NCI-H446 (cell line): ENCODE results near the gene CCDC85C.
A peak's percentile ranks its signal among the peaks of the same experiment; 100 is the strongest.
"Not testable (repeated sequence)": the region's sequence is repeated elsewhere in the genome, so short reads cannot be mapped to it uniquely, and the experiment has no call there.

Source experiments
- DNase-seq, 2 experiments: peaks; one replicate each; lab custom pipeline; 2025; lab: John Stamatoyannopoulos, UW

The CCDC85C gene

DNA sequence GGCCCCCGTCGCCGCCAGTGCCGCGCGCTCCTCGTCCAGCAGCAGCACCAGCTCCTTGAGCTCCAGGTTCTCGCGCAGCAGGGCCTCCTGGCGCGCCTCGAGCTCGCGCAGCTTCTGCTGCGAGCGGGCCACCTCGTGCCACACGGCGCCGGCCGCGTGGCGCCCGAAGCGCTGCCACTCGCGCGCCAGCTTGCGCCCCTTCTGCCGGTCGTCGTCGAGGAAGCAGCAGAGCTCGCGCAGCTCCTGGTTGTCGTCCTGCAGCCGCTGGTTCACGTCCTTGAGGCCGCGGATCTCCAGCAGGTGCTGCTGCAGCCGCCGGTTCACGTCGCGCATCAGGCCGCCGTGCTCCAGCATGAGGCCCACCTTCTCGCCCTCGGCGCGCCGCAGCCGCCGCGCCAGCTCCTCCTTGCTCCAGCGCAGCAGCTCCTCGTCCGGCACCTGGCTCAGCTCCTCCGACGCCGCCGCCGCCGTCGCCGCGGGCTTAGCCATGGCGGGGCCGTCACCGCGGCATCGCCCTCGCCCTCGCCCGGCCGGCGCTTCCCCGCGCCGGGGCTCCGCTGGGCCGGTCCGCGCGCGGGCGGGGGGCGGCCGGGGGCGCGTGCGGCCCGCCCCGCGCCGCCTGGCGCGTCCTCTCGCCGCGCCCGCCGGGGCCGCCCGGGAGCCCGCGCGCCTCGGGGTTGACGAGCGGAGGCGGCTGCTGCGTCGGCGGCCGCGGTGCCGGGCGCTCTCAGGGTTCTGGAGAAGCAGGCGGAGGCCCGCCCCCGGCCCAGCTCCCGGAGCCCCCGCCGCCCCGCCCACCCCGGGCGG is at the start of gene CCDC85C:
CCDC85C (minus strand) TSS at position 737 of the 807 bp plus-strand sequence; CDS start at position 489, 248 bp downstream.
- peak in 1 of 2 experiments; percentile 61 for DNase-seq

DNA sequence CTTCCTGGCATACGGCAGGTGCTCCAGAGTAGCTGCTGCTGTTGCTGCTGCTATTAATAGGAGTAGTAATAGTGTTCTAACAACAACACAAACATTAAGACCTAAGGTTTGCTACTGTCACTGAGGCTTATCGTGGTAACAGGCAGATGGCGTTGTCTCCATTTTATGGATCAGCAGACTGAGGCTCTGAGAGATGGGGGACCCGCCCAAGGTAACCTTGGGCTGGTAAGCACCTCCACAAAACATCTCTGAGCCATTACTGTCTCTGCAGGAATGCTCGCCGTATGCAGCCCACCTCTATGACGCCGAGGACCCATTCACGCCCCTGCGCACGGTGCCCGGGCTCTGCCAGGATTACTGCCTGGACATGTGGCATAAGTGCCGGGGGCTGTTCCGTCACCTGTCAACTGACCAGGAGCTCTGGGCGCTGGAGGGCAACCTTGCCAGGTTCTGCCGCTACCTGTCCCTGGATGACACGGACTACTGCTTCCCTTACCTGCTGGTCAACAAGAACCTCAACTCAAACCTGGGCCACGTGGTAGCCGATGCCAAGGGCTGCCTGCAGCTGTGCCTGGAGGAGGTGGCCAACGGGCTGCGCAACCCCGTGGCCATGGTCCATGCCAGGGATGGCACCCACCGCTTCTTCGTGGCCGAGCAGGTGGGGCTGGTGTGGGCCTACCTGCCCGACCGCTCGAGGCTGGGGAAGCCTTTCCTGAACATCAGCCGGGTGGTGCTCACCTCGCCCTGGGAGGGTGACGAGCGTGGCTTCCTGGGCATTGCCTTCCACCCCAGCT is 48.1 kb upstream of the CCDC85C start:
- DNase-seq: no peak

DNA sequence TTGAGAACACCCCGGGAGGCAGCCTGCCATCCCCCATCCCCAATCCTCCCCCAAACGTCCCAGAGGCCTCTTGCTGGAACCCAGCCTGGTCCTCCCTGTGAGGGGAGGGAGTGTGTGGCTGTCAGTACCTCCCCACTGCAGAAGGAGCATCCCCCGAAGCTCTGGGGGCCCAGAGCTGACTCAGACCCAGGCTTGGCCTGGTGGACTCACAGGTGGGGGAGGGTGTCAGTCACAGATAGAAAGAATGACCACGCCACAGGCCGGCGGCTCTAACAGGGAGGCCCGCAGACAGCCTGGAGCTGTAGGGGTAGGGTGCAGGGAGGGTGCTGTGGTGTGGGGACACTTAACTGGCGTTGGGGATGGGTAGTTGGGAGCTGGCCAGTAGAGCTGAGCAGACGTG is 46.2 kb upstream of the CCDC85C start:
- DNase-seq: no peak

DNA sequence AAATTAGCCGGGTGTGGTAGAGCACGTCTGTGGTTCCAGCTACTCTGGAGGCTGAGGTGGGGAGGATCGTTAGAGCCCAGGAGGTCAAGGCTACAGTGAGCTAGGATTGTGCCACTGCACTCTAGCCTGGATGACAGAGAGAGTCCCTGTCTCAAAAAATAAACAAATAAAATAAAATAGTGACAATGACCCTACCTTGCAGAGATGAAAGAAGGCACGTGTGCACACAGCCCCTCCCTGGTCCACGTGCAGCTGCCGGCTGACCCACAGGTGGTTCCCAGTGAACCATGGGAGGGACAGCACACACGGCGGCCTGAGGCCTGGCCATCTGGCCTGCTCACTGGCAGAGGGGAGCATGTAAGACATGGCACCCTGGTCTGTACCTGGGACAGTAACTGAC is 45.6 kb upstream of the CCDC85C start:
- no peak for DNase-seq

GRCh38 chr14:99649219-99649618 is 45.2 kb upstream of the CCDC85C start:
- DNase-seq: no peak

DNA sequence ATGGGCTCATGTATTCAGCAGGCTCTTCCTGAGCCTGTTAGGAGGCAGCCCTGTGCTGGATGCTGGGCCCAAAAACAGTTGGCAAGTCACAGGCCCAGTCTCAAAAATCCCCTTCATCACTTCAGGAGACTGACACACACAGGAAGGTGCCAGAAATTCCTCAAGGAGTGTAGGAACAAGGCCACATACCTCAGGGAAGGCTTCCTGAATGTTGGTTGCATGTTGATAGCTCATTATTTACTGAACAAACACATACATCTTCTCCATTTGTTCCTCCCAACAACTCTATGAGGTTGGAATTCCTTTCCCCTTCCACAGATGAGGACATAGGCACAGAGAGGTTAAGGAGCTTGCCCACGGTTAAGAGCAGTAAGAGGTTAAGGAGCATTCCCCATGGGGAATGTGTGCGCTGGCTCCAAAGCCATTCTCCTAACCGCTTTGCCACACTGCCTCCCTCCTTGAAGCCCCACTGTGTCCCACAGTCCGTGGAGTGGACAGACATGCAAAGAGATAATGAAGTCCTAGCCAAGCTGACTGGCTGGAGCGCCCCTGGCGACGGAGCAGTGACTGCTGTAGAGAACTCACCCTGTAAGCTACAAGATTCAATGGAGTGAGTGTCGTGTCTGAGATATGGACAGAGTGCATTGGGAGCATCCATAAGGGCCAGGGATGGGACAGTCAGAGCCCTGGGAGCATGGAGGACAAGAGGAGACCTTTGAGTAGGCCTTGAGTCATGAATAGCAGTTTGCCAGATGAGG is 44.2 kb upstream of the CCDC85C start:
- DNase-seq: no peak

DNA sequence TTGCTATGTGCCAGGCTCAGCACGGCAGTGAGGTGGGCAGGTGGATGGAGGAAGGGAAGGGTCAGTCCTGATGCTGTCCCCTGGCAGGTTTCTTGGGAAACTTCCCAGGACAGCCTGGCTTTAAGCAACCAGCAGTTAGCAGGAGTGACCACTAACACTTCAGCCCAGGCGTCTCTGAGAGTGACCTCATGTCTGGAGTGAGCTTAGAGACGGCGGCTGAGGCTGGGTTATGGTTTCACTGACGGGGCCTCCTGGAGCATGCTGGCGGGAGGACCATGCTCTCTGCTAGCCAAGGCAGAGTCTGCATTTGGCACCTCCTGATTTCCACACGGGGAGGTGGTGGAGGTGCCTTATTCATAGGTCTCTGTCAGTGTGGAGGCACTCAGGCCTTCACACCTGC is 43.4 kb upstream of the CCDC85C start:
- no peak for DNase-seq

GRCh38 chr14:99645545-99646505 is 41.8 kb upstream of the CCDC85C start:
- DNase-seq: no peak

DNA sequence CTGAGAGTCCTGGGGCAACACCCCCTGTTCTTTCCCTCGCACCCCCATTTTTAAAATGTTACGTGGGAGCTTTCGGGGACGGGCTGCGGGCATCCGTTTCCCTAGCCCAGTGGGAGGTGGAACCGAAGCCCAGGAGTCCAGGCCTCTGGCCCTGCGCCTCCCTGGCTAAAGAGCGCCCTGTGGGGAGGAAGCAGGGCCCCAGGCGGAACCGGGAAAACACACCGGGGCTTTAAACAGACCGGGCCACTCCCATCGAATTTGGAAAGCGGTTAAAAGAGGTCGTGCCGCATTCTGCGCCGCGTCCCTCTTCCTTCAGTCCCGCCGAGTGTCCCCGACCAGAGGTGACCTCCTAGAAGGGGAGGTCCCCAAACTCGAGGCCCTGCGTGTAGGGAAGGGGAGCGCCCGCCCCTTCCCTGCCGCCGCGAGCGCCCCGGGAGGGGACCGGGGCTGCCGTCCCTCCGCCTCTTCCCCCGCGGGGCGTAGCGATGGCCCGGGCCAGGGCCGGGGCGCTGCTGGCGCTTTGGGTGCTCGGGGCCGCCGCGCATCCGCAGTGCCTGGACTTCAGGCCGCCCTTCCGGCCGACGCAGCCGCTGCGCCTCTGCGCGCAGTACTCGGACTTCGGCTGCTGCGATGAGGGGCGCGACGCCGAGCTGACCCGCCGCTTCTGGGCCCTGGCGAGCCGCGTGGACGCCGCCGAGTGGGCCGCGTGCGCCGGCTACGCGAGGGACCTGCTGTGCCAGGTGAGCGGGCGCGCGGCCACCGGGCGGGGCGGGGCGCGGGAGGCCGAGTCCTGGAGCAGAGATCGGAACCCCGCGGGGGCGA is 40.9 kb upstream of the CCDC85C start, which contains the start of gene HHIPL1:
HHIPL1 (plus strand) TSS at position 407 of the 822 bp plus-strand sequence; CDS start at position 486, 79 bp downstream.
- DNase-seq: no peak

DNA sequence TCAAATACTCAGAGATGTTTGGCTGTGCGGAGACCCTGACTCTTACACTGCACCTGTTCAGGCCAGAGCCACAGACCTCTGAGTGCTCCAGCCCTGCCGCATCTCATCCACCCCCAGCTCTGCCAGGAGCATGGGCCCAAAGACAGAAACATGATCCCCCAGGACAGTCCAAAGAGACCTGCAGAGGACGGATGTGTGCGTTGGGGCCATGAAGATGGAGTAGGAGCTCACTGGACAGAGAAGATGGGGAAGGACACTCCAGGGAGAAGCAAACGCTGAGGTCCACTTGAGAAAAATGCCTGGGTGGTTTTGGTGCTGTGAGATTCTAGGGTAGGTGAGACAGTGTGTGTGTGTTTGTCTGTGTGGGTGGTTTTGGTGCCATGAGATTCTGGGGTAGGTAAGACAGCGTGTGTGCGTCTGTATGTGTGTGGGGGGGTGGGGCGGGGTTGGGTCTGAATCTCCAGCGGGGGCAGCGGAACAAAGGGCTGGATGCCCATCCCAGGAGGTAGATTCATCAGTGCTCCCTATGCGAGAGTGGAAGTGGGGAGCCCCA is 40.1 kb upstream of the CCDC85C start:
- DNase-seq: no peak

- no peak for DNase-seq
Observed at GRCh38 chr14:99643343-99643742, 39.3 kb upstream of the CCDC85C start.

DNA sequence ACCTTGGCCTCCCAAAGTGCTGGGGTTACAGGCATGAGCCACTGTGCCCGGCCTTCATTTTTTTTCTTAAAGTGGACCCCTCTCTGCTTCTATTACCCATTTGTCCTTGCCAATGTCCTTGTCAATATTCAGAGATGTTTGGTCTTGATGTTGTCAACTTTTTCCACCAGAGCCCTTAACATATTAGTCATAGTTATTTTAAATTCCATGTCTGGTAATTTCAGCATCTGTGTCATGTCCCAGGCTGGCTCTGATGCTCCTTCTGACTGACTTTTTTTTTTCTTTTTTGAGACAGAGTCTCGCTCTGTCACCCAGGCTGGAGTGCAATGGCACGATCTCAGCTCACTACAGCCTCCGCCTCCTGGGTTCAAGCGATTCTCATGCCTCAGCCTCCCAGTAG is 38.8 kb upstream of the CCDC85C start:
- DNase-seq: not testable (repeated sequence)

DNA sequence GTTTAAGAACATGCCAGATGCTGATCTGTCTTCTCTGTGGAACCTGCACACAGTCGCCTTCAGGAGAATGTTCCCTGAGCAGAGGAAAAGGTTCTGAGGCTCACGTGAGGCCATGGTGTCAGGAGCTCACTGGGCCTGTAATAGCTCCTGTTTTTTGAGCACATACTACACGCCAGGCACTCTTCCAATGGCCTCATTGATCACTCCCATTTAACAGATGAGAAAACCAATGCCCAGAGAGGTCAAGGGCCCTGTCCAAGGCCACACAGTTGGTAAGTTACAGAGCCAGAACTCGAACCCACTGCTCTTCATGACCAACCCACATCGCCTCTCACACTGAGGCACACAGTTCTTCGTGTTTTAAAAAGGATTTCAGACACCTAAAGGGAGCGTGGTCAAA is 33.6 kb upstream of the CCDC85C start:
- no peak for DNase-seq

DNA sequence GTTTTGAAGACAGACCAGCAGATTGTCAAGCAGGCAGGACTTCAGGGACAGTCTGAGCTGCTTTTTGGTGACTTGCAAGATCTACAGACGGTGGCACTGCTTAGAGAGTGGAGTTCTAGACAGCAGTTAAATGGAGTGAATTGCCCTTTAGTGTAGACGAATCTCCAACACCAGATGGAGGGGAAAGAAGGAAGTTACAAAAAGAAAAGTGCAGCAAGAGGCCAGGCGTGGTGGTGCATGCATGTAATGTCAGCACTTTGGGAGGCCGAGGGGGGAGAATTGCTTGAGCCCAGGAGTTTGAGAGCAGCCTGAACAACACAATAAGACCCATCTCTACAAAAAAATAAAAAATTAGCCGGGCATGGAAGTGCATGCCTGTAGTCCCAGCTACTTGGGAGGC is 32.5 kb upstream of the CCDC85C start:
- no peak for DNase-seq

- DNase-seq: no peak
Observed at GRCh38 chr14:99635116-99635515, 31.1 kb upstream of the CCDC85C start.

GRCh38 chr14:99634443-99634842 is 30.4 kb upstream of the CCDC85C start:
- DNase-seq: no peak

GRCh38 chr14:99633918-99634317 is 29.9 kb upstream of the CCDC85C start:
- no peak for DNase-seq

GRCh38 chr14:99633141-99633540 is 29.1 kb upstream of the CCDC85C start:
- DNase-seq: no peak

DNA sequence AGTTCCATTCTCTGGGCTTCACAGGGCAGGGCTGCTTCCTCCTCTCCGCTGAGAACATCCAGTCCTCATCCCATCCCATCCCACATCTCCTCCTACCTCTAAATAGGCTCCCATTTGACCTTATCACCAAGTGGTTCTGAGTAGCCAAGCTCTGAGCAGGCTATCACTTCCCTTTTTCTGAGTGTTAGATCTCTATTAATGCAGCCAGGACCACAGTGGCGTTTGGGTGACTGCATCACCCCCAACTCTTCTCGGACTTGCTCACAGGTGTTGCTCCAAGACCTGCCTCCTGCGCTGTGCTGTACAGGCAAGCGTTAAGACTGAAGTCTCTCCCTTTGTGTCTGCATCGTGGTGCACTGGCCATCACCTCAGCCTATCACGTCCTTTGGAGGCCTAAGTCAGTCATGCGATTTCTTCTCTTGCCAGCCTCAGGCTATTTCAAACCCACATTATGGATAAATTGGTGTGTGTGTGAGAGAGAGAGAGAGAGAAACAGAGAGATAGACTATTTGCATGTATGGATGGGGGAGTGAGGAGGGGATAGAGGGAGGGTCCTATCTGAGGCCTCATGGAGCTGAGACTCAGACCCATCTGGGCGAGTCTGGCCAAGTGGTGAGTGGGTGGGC is 28.5 kb upstream of the CCDC85C start:
- DNase-seq: no peak
